Measurements from ENCODE around the gene RPAP3.

GRCh38 chr12:47707355-47707754 is 1.5 kb upstream of the RPAP3 start:
- no peak for TF ChIP-seq POLR2A (IDR thresholded peaks at IDR 0.05)
- TF ChIP-seq, protein P1, sequence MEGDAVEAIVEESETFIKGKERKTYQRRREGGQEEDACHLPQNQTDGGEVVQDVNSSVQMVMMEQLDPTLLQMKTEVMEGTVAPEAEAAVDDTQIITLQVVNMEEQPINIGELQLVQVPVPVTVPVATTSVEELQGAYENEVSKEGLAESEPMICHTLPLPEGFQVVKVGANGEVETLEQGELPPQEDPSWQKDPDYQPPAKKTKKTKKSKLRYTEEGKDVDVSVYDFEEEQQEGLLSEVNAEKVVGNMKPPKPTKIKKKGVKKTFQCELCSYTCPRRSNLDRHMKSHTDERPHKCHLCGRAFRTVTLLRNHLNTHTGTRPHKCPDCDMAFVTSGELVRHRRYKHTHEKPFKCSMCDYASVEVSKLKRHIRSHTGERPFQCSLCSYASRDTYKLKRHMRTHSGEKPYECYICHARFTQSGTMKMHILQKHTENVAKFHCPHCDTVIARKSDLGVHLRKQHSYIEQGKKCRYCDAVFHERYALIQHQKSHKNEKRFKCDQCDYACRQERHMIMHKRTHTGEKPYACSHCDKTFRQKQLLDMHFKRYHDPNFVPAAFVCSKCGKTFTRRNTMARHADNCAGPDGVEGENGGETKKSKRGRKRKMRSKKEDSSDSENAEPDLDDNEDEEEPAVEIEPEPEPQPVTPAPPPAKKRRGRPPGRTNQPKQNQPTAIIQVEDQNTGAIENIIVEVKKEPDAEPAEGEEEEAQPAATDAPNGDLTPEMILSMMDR (IDR thresholded peaks at IDR 0.05): no peak

All from body of pancreas (tissue), 4 donors.